K562 (cell line): ENCODE measurements around the gene ZBTB39. TPM values are rescaled to one million over a fixed set of nuclear protein-coding genes. Genes with fewer than 3 reads are reported as not detected.

Experiments
- ASH1L ChIP-seq: fragments of 450-650 bp; IDR thresholded peaks from 2 replicates; pipeline ENCODE4 v1.6.1; 2018; ENCODE audit warnings: borderline replicate concordance, mild to moderate bottlenecking, low read depth; ENCODE audit not compliant: partially characterized antibody
- CREM ChIP-seq: IDR thresholded peaks from 2 replicates; pipeline ENCODE4 v1.6.1; 2014; ENCODE audit warnings: antibody characterized with exemption, low read depth
- CTBP1 ChIP-seq: fragments of 450-650 bp; IDR thresholded peaks from 2 replicates; pipeline ENCODE4 v1.6.1; 2016; ENCODE audit warnings: borderline replicate concordance
- EHMT2 ChIP-seq: fragments of 450-650 bp; IDR thresholded peaks from 2 replicates; pipeline ENCODE4 v1.6.1; 2018; ENCODE audit warnings: antibody characterized with exemption
- EP300 ChIP-seq: IDR thresholded peaks from 2 replicates; pipeline ENCODE4 v1.6.1; 2012; ENCODE audit warnings: low read length, improper control_type of control experiment
- EZH2 ChIP-seq: IDR thresholded peaks from 2 replicates; pipeline ENCODE4 v1.6.1; 2012; ENCODE audit warnings: low read depth, mild to moderate bottlenecking, inconsistent platforms, low read length, borderline replicate concordance
- FIP1L1 ChIP-seq: fragments of 200-400 bp; formaldehyde crosslinking; IDR thresholded peaks from 2 replicates; pipeline ENCODE4 v1.6.1; 2018; ENCODE audit warnings: mild to moderate bottlenecking, low read depth, low read length; ENCODE audit not compliant: poor library complexity, severe bottlenecking
- GATAD2A ChIP-seq: fragments of 450-650 bp; IDR thresholded peaks from 2 replicates; pipeline ENCODE4 v1.6.1; 2017
- HNRNPH1 ChIP-seq: fragments of 200-400 bp; formaldehyde crosslinking; optimal IDR thresholded peaks from 2 replicates; pipeline ENCODE3; 2017; ENCODE audit warnings: low read depth, mild to moderate bottlenecking, low read length, moderate library complexity
- ID3 ChIP-seq, 2 experiments: fragments of 250-450 bp in 1 of 2; fragments of 450-650 bp in 1 of 2; sonication (Bioruptor Pico) in 1 of 2; IDR thresholded peaks; 2 replicates each; pipeline versions ENCODE4 v1.6.1 to v1.8.0; 2016 to 2021; ENCODE audit warnings: mild to moderate bottlenecking in 2 of 2, moderate library complexity in 2 of 2, missing compliant biosample characterization in 1 of 2, missing genetic modification characterization in 1 of 2
- MAFF ChIP-seq: IDR thresholded peaks from 2 replicates; pipeline ENCODE4 v1.6.1; 2012; ENCODE audit warnings: low read length, improper control_type of control experiment
- NFIC ChIP-seq: fragments of 450-650 bp; IDR thresholded peaks from 2 replicates; pipeline ENCODE4 v1.6.1; 2017; ENCODE audit warnings: mild to moderate bottlenecking, inconsistent platforms
- PCBP2 ChIP-seq: fragments of 200-400 bp; formaldehyde crosslinking; IDR thresholded peaks from 2 replicates; pipeline ENCODE4 v1.6.1; 2018; ENCODE audit warnings: low read length, low read depth, mild to moderate bottlenecking, moderate library complexity; ENCODE audit not compliant: poor library complexity, severe bottlenecking
- RBM25 ChIP-seq: fragments of 200-400 bp; formaldehyde crosslinking; IDR thresholded peaks from 2 replicates; pipeline ENCODE4 v1.6.1; 2018; ENCODE audit warnings: low read length, low read depth, moderate library complexity; ENCODE audit not compliant: severe bottlenecking
- SNRNP70 ChIP-seq: fragments of 200-400 bp; formaldehyde crosslinking; optimal IDR thresholded peaks from 2 replicates; pipeline ENCODE3; 2017; ENCODE audit warnings: low read depth, low read length
- TFAP4 ChIP-seq: sonication (generic); formaldehyde crosslinking; IDR thresholded peaks from 2 replicates; pipeline ENCODE4 v1.8.0; 2022; ENCODE audit warnings: missing genetic modification reagents, mild to moderate bottlenecking, moderate library complexity, borderline replicate concordance
- TRIM28 ChIP-seq: fragments of 450-650 bp; IDR thresholded peaks from 2 replicates; pipeline ENCODE4 v1.6.1; 2017
- USF1 ChIP-seq: sonication (generic); formaldehyde crosslinking; IDR thresholded peaks from 2 replicates; pipeline ENCODE4 v1.9.0; 2022; ENCODE audit warnings: mild to moderate bottlenecking, missing genetic modification reagents
- XRCC5 ChIP-seq: fragments of 200-400 bp; formaldehyde crosslinking; IDR thresholded peaks from 2 replicates; pipeline ENCODE4 v1.6.1; 2017; ENCODE audit warnings: low read depth, mild to moderate bottlenecking, low read length
- ZFP91 ChIP-seq: sonication (generic); formaldehyde crosslinking; IDR thresholded peaks from 2 replicates; pipeline ENCODE4 v1.8.0; 2022; ENCODE audit warnings: mild to moderate bottlenecking, missing genetic modification reagents
- ZNF57 ChIP-seq: fragments of 450-650 bp; formaldehyde crosslinking; IDR thresholded peaks from 2 replicates; pipeline ENCODE4 v1.4.0; 2020; ENCODE audit warnings: mild to moderate bottlenecking, moderate library complexity
- ZNF699 ChIP-seq: fragments of 250-450 bp; sonication (Bioruptor Pico); IDR thresholded peaks from 2 replicates; pipeline ENCODE4 v1.8.0; 2021; ENCODE audit warnings: mild to moderate bottlenecking, moderate library complexity; ENCODE audit not compliant: insufficient replicate concordance
- ZNF830 ChIP-seq: fragments of 250-450 bp; sonication (Bioruptor Pico); IDR thresholded peaks from 2 replicates; pipeline ENCODE4 v1.5.0; 2021; ENCODE audit warnings: mild to moderate bottlenecking
- ZSCAN32 ChIP-seq: fragments of 450-650 bp; formaldehyde crosslinking; IDR thresholded peaks from 2 replicates; pipeline ENCODE4 v1.4.0; 2020; ENCODE audit warnings: mild to moderate bottlenecking, moderate library complexity
- polyA plus RNA-seq, 8 experiments: library from polyadenylated mRNA; depleted of rRNA in 4 of 8; stranded (reverse) in 5 of 8; unstranded in 3 of 8; fragments of >200 nt; fragmentation: Nextera tagmentation in 2 of 8; fragmentation: Illumina TruSeq in 1 of 8; extraction: Ambion mirVana in 2 of 8; extraction: Trizol in 1 of 8; gene quantifications; 2 replicates each; pipeline versions ENCODE4 v1.2.1 to v1.2.3, GENCODE V29; 2011 to 2014; ENCODE audit warnings: inconsistent platforms in 1 of 8, missing spikeins in 1 of 8
- total RNA-seq, 7 experiments: library from RNA; depleted of rRNA in 6 of 7; stranded (reverse); fragments of >200 nt in 6 of 7; fragmentation: Illumina TruSeq in 2 of 7; extraction: Trizol in 2 of 7; gene quantifications; 2 replicates each; pipeline versions ENCODE4 v1.2.1 to v1.2.3, GENCODE V29; 2011 to 2021; ENCODE audit warnings: low replicate concordance in 1 of 7

Gene ZBTB39
- total and polyA plus RNA-seq, 9 of the 15 experiments (the other 6 are each of a cell fraction or from before 2014, with no cell fraction given), result 3.3 to 13.3 (median 8.6) TPM

GRCh38 chr12:56991319-56992246 lies 14.8 kb downstream of the ZBTB39 start (continued):
- no peak for TF ChIP-seq HNRNPH1
- no peak for TF ChIP-seq CREM
- peak; percentile 37 for TF ChIP-seq EP300
- no peak for TF ChIP-seq PCBP2
- peak; percentile 48; the same call in 1 of the 2 replicates for TF ChIP-seq NFIC
- no peak for TF ChIP-seq ZNF830
- TF ChIP-seq GATAD2A, result 0 out of 2 replicates have a peak, but pooled peaks have one; percentile 33
- TF ChIP-seq ASH1L, result no peak
- no peak for TF ChIP-seq ID3 (CRISPR knock-in tag; IDR thresholded peaks at IDR 0.05)
- TF ChIP-seq ID3 (tag; IDR thresholded peaks at IDR 0.05), result 0 out of 2 replicates have a peak, but pooled peaks have one; percentile 22
- no peak for TF ChIP-seq ZSCAN32 (CRISPR knock-in tag)
- TF ChIP-seq EZH2, result no peak
- TF ChIP-seq ZNF57, result no peak
- peak; percentile 25; the same call in 1 of the 2 replicates for TF ChIP-seq TFAP4 (CRISPR knock-in tag)
- no peak for TF ChIP-seq FIP1L1
- 0 out of 2 replicates have a peak, but pooled peaks have one; percentile 2 for TF ChIP-seq USF1
- no peak for TF ChIP-seq ZFP91 (CRISPR knock-in tag)
- TF ChIP-seq SNRNP70, result no peak
- TF ChIP-seq RBM25, result no peak
- no peak for TF ChIP-seq TRIM28
- TF ChIP-seq EHMT2, result peak; percentile 35; the same call in 1 of the 2 replicates
- TF ChIP-seq XRCC5, result 0 out of 2 replicates have a peak, but pooled peaks have one; percentile 38
- peak; percentile 49; the same call in 1 of the 2 replicates for TF ChIP-seq MAFF
- TF ChIP-seq ZNF699, result no peak
- TF ChIP-seq CTBP1, result peak; percentile 68; the same call in 1 of the 2 replicates
